Small intestine (tissue), 7 donors: ENCODE results near the gene REV1. TPM values are rescaled to one million over a fixed set of nuclear protein-coding genes. Genes with fewer than 3 reads are reported as not detected.
A peak's percentile ranks its signal among the peaks of the same experiment; 100 is the strongest.

ENCODE experiments used
- DNase-seq, 2 donors: peaks; one replicate each; pipeline versions ENCODE4 v3.0.0 to v3.0.0-alpha.2; 2013
- FAIRE-seq: peaks from 2 replicates; lab custom pipeline; 2012; peaks lifted over from hg19 to GRCh38; lab: Jason Lieb, UNC
- H3K27ac ChIP-seq, 3 donors: one replicate each; pipeline ENCODE4 v1.5.1; 2013; ENCODE audit warnings: low read length in 2 of 3, mild to moderate bottlenecking in 2 of 3, control low read depth in 1 of 3, inconsistent platforms in 1 of 3, low read depth in 1 of 3, moderate library complexity in 1 of 3
- H3K27me3 ChIP-seq, 3 donors: one replicate each; pipeline ENCODE4 v1.6.1; 2013; ENCODE audit warnings: low read length in 3 of 3, inconsistent platforms in 1 of 3; ENCODE audit not compliant: control insufficient read depth in 3 of 3, insufficient read depth in 3 of 3
- H3K36me3 ChIP-seq, 3 donors: one replicate each; pipeline ENCODE4 v1.6.1; 2013; ENCODE audit warnings: low read length in 3 of 3, inconsistent platforms in 1 of 3, low read depth in 1 of 3, mild to moderate bottlenecking in 1 of 3, moderate library complexity in 1 of 3; ENCODE audit not compliant: control insufficient read depth in 3 of 3, insufficient read depth in 2 of 3
- H3K4me1 ChIP-seq, 3 donors: one replicate each; pipeline ENCODE4 v1.6.1; 2013; ENCODE audit warnings: low read length in 2 of 3, inconsistent platforms in 1 of 3, low read depth in 1 of 3, mild to moderate bottlenecking in 1 of 3, moderate library complexity in 1 of 3; ENCODE audit not compliant: control insufficient read depth in 3 of 3, insufficient read depth in 2 of 3
- H3K4me3 ChIP-seq, 3 donors: one replicate each; pipeline ENCODE4 v1.5.1; 2013; ENCODE audit warnings: low read length in 3 of 3, control low read depth in 1 of 3, inconsistent platforms in 1 of 3, low read depth in 1 of 3, mild to moderate bottlenecking in 1 of 3, moderate library complexity in 1 of 3
- H3K9me3 ChIP-seq, 2 donors: one replicate each; pipeline ENCODE4 v1.6.1; 2013; ENCODE audit warnings: low read depth in 1 of 2, low read length in 1 of 2; ENCODE audit not compliant: control insufficient read depth in 2 of 2, insufficient read depth in 1 of 2
- WGBS, 3 donors: extraction: QIAGEN DNeasy Blood & Tissue Kit; methylation state at CpG; one replicate each; pipeline ENCODE4 v1.1.7; 2013; 5-methylcytosine and 5-hydroxymethylcytosine counted together
- polyA plus RNA-seq, 4 donors: library from polyadenylated mRNA; stranded (reverse) in 3 of 4; unstranded in 1 of 4; fragments of 200-250 nt in 3 of 4; fragments of 120-200 nt in 1 of 4; gene quantifications; one replicate each; pipeline versions ENCODE4 v1.2.1 to v1.2.3, GENCODE V29; 2013
- donor health status: healthy with polysubstance abuse.
- donor health status: control.
- donor health status: control.
- donor health status: Bipolar disorder and iron deficiency.
- donor health status: healthy.

Gene REV1
- polyA plus RNA-seq, 4 donors = 9.7 to 40.1 (median 17.8) TPM

DNA sequence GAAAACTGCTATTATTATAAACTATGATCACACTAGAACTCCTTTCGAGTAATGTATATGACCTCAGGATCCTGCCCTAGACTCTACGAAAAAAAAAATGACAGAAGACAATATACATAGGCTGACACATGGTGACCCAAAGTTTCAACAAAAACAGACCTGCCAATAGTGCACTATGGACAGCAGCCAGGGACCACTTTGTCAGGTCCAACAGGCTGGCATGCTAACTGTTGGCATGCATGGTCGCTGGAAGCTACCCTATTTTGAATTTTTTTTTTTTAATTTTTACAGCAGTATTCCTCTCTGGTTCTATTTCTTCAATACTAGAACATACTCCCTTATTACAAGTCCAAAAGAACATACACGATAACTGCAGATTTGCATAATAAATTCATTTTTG, 38.1 kb downstream of the REV1 start:
- H3K4me3 ChIP-seq = no peak overlapping the region
- no peaks in the 10 kb centered on the region for H3K9me3 ChIP-seq
- WGBS, 3 donors = 84 to 88% (median 84%) methylated on average over 4 of the region's 4 CpGs
- FAIRE-seq = no peak
- no peaks in the 10 kb centered on the region for H3K27me3 ChIP-seq
- H3K36me3 ChIP-seq = peaks cover 2 to 24% (median 19%) of the 10 kb centered on the region in 3 donors
- H3K27ac ChIP-seq = no peak overlapping the region
- DNase-seq = no peak
- H3K4me1 ChIP-seq = no peaks in the 10 kb centered on the region

DNA sequence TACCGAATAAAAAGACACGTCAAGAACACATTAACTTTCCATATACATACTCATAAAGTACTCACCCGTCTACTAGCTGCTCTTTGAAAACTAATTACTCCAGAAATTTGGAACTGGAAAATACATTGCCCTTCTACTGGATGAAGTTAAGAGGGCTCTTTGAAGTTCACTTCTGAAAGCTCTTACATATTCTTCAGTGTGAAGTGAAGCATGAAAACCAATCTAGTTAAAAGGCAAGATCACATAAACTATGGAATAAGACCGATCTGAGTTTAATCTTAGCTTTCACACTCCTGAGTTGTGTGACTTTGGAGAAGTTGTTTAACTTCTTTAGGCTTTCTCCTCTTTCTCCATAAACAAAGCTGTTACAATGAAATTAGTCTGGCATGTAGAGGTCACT, 38.5 kb downstream of the REV1 start:
- FAIRE-seq (no peak), DNase-seq (no peak)
- Histone ChIP-seq H3K4me3 (no peak overlapping the region), H3K27me3 (no peaks in the 10 kb centered on the region), H3K27ac (no peak overlapping the region), H3K9me3 (no peaks in the 10 kb centered on the region), H3K36me3 (peaks cover 2 to 24% (median 19%) of the 10 kb centered on the region in 3 donors), H3K4me1 (no peaks in the 10 kb centered on the region)
- 88 to 92% (median 91%) methylated on average over 4 of the region's 4 CpGs for whole genome bisulfite sequencing, 3 donors

DNA sequence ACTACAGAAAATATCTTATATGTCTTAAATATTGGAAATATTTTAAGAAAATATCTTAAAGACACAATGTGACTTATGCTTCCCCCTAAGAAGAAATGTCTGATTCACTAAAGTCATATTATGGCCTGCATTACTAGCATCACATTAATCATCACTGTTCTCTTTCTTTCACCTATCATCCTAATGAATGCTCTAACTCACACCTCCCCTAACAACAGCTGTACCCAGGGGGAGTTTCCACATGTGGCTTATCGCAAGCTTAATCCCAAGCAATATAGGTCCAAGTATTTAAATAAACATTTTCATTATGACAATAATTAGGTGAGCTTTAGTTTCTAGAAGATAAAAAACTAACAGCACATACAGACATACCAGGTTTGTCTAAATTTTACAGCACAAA, 39.6 kb downstream of the REV1 start:
- Histone ChIP-seq H3K27me3 (no peaks in the 10 kb centered on the region), H3K27ac (no peak overlapping the region), H3K4me1 (no peaks in the 10 kb centered on the region), H3K4me3 (no peak overlapping the region), H3K36me3 (peaks cover 2 to 24% (median 19%) of the 10 kb centered on the region in 3 donors), H3K9me3 (no peaks in the 10 kb centered on the region)
- 90 to 91% (median 90%) methylated on average over 1 of the region's 1 CpG for WGBS, 3 donors
- no peak for FAIRE-seq
- DNase-seq = no peak

DNA sequence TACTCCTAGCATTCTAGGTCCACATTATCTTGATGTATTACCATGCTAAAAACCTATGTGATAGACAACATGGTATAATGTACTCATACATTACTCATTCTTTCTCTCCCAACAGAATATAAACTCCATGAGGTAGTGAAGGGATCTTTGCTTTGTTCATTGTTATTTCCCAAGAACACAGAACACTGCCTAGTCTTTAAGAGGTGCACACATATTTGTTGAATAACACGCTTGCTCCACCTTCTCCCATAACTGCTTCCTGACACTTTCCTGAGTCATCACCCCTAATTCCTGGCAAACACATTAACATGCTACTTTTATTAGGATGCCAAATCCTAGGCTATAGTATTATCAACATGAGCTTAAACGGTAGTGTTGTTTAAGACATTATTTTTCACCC, 41.3 kb downstream of the REV1 start:
- Histone ChIP-seq H3K27me3 (no peaks in the 10 kb centered on the region), H3K4me1 (no peaks in the 10 kb centered on the region), H3K9me3 (no peaks in the 10 kb centered on the region), H3K27ac (no peak overlapping the region), H3K4me3 (no peak overlapping the region), H3K36me3 (peaks cover 2 to 17% (median 17%) of the 10 kb centered on the region in 3 donors)
- 71 to 73% (median 72%) methylated on average over 2 of the region's 2 CpGs for WGBS, 3 donors
- FAIRE-seq = no peak
- no peak for DNase-seq

DNA sequence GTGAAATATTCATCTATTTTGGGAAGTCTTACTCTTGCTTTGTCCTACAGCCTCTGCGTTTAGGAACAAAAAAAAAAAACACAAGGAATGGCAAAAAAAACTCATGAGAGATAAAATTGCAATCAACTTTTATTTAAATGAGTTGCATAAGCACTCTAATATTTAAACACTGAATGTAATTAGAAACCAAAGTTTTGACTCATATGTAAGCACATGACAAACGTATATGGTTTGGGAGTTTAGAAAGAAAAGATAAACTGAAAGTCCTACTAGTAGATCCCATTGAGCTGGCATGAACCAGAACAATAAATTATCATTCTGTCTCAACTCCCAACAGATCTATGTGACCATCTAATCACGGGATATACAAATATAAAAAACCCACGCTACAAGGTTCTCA, 44.8 kb downstream of the REV1 start:
- no peak overlapping the region for H3K27ac ChIP-seq
- WGBS, 3 donors = 64 to 83% (median 70%) methylated on average over 4 of the region's 4 CpGs
- FAIRE-seq = no peak

DNA sequence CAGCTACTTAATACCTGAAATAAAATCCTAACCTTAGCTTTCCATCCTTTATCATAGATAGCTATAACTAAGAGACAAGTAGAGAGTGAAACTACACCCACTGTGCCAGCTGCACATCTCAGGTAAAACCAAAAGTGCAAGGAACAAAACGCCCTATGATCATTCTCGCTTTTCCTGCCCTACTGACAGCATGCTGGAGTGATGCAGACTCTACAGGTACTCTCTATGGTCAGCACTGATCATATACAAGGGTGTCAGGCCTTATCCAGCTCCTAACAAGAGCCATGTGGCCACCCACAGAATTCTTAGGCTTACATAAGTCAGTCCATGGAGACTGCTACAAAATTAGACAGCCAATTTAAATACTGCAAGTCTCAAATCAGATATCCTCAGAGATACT, 45.6 kb downstream of the REV1 start:
- Histone ChIP-seq H3K4me1 (no peaks in the 10 kb centered on the region), H3K36me3 (peaks cover 2 to 13% (median 12%) of the 10 kb centered on the region in 3 donors), H3K9me3 (no peaks in the 10 kb centered on the region), H3K27me3 (no peaks in the 10 kb centered on the region), H3K4me3 (no peak overlapping the region), H3K27ac (no peak overlapping the region)
- WGBS, 3 donors = 41 to 58% (median 46%) methylated on average over 2 of the region's 2 CpGs
- FAIRE-seq (no peak), DNase-seq (peak in 1 of 2 donors; percentile 2)

More for the DNA sequence above, 44.8 kb downstream of the REV1 start:
- H3K36me3 ChIP-seq = peaks cover 2 to 13% (median 10%) of the 10 kb centered on the region in 3 donors
- H3K27me3 ChIP-seq = no peaks in the 10 kb centered on the region
- no peak for DNase-seq
- no peaks in the 10 kb centered on the region for H3K4me1 ChIP-seq
- no peaks in the 10 kb centered on the region for H3K9me3 ChIP-seq
- no peak overlapping the region for H3K4me3 ChIP-seq

DNA sequence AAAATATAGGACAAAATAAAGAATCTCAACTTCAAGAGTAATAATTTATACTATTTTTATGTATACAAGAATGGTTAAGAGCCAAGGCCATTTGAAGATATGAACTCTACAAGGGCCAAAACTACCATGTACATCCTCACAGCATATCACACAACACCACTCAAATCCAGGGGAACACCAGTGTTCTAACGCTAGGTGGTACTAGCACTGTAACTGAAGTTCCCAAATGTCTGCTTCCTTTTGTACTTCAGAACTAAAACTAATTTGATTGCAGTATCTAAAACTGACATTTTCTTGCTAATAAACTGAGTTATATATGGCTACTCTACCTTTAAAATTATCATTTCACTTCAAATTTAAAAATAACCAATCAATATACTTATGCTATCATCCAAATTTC, 47.0 kb downstream of the REV1 start:
- Histone ChIP-seq H3K4me3 (no peak overlapping the region), H3K4me1 (no peaks in the 10 kb centered on the region), H3K27ac (no peak overlapping the region), H3K9me3 (no peaks in the 10 kb centered on the region), H3K27me3 (no peaks in the 10 kb centered on the region), H3K36me3 (peaks cover 6 to 12% (median 7%) of the 10 kb centered on the region in 3 donors)
- DNase-seq = no peak
- WGBS, 3 donors = 81 to 88% (median 84%) methylated on average over 1 of the region's 1 CpG
- FAIRE-seq = no peak

DNA sequence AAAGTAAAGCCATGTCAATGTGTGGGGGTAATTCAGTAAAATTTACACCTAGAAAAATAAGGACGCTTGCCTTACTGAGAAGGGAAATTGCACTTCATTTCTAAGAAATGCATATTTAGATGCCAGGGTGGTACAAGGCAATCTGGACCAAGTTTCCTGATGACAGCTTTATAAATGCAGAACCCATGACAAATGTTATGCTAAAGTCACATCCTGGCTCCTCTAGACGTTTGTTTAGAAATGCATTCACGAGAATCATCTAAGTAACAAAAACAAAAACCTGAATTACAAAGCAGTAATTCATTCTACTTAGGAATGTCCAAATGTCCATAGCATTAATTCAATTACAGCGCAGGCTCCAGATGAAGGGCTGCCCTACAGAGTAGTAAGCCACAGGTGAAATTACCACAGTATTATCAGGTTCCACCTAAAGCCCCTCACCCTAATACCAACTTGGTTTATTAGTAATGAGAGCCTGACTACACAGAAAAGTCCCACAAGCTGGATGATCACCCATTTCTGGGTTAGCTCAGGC, 49.8 kb downstream of the REV1 start:
- FAIRE-seq (no peak), DNase-seq (no peak)
- Histone ChIP-seq H3K36me3 (peaks cover 5 to 7% (median 6%) of the 10 kb centered on the region in 3 donors), H3K4me1 (no peaks in the 10 kb centered on the region), H3K27ac (no peak overlapping the region), H3K9me3 (no peaks in the 10 kb centered on the region), H3K4me3 (no peak overlapping the region), H3K27me3 (no peaks in the 10 kb centered on the region)
- WGBS, 3 donors = 76 to 91% (median 89%) methylated on average over 4 of the region's 4 CpGs

DNA sequence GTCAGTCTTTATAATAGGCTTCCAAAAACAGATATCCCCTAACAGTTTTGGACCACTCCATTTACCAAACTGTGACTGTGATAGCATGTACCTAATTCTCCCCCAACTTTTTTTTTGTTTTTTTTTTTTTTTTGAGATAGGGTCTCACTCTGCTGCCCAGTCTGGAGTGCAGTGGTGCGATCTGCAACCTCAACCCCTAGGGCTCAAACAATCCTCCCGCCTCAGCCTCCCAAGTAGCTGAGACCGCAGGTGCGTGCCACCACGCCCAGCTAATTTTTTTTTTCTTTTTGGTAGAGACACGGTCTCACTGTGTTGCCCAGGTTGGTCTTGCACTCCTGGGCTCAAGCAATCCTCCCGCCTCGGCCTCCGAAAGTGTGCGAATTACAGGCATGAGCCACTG, 52.9 kb downstream of the REV1 start:
- H3K27me3 ChIP-seq = no peaks in the 10 kb centered on the region
- H3K4me1 ChIP-seq = no peaks in the 10 kb centered on the region
- H3K4me3 ChIP-seq = no peak overlapping the region
- no peak for DNase-seq
- H3K9me3 ChIP-seq = no peaks in the 10 kb centered on the region
- H3K36me3 ChIP-seq = peaks cover 6 to 8% (median 8%) of the 10 kb centered on the region in 3 donors
- 97 to 99% (median 98%) methylated on average over 10 of the region's 10 CpGs for WGBS, 3 donors
- no peak overlapping the region for H3K27ac ChIP-seq
- FAIRE-seq = no peak
